ENCODE data around the gene FXYD5.

Gene FXYD5

DNA sequence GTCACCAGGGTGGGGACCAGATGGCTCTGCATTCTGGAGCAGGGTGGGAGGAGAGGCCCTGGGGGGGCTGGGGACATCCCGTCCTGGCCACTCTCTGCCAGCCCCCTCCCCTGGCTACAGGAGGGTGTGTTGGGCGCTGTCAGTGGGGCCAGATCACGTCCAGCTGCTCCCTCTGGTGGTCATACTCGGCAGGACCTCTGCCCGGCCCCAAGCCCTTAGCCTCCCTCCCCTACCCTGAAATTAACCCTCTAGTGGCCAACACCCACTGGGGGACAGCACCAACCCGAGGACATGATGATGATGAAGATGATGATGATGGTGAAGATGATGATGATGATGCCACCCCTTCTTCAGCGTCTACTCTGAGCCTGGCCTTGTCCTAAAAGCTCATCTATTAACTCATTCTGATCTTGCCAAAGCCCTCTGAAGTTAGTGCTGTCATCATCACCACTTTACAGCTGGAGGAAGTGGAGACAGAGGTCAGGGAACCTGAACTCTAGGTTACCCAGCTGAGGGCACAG is 19.1 kb upstream of the FXYD5 start:
- H3K4me1 ChIP-seq, result peaks cover 64% of the 10 kb centered on the region
- H3K4me2 ChIP-seq, result peak overlapping the region; percentile 28
- H4K20me1 ChIP-seq, result no peaks in the 10 kb centered on the region
- no peak overlapping the region for H3K9ac ChIP-seq
- no peak overlapping the region for H3K27ac ChIP-seq
- no peak overlapping the region for H3K4me3 ChIP-seq
- no peaks in the 10 kb centered on the region for H3K36me3 ChIP-seq
- H3K9me3 ChIP-seq, result no peaks in the 10 kb centered on the region
- TF ChIP-seq Cebpa-rat (IDR thresholded peaks at IDR 0.05), result no peak
- no peaks in the 10 kb centered on the region for H3K27me3 ChIP-seq

- H3K9ac ChIP-seq, result no peak overlapping the region
- no peak for TF ChIP-seq Cebpa-rat (IDR thresholded peaks at IDR 0.05)
- no peaks in the 10 kb centered on the region for H3K9me3 ChIP-seq
- no peaks in the 10 kb centered on the region for H3K36me3 ChIP-seq
- peak overlapping the region; percentile 28; the same call in 1 of the 2 replicates for H3K4me2 ChIP-seq
- no peaks in the 10 kb centered on the region for H3K27me3 ChIP-seq
- no peak overlapping the region for H3K27ac ChIP-seq
- peaks cover 66% of the 10 kb centered on the region for H3K4me1 ChIP-seq
- H3K4me3 ChIP-seq, result no peak overlapping the region
- H4K20me1 ChIP-seq, result no peaks in the 10 kb centered on the region
Measured at GRCh38 chr19:35136231-35136630, 18.3 kb upstream of the FXYD5 start.

GRCh38 chr19:35136977-35137702 is 17.4 kb upstream of the FXYD5 start:
- H4K20me1 ChIP-seq, result no peaks in the 10 kb centered on the region
- H3K27me3 ChIP-seq, result peaks cover 6% of the 10 kb centered on the region; the same call in 1 of the 2 replicates
- peak overlapping the region; percentile 8; the same call in 1 of the 2 replicates for H3K27ac ChIP-seq
- peak overlapping the region; percentile 62 for H3K4me2 ChIP-seq
- H3K4me3 ChIP-seq, result no peak overlapping the region
- no peaks in the 10 kb centered on the region for H3K36me3 ChIP-seq
- no peak overlapping the region for H3K9ac ChIP-seq
- H3K4me1 ChIP-seq, result peaks cover 69% of the 10 kb centered on the region
- no peak for TF ChIP-seq Cebpa-rat (IDR thresholded peaks at IDR 0.05)
- H3K9me3 ChIP-seq, result no peaks in the 10 kb centered on the region

GRCh38 chr19:35138305-35138892 is 16.1 kb upstream of the FXYD5 start, which contains the start of gene FXYD1:
FXYD1 (plus strand) TSS chr19:35138824; CDS start chr19:35140080, 1,256 bp downstream.
- H3K4me1 ChIP-seq, result peaks cover 78% of the 10 kb centered on the region
- no peak within 1 kb of the TSS for H3K4me3 ChIP-seq
- H3K4me2 ChIP-seq, result peak within 1 kb of the TSS; percentile 62

GRCh38 chr19:35140207-35140961 is 14.2 kb upstream of the FXYD5 start:
- peaks cover 94% of the 10 kb centered on the region for H3K4me1 ChIP-seq
- no peak overlapping the region for H3K4me3 ChIP-seq
- H3K4me2 ChIP-seq, result peak overlapping the region; percentile 59
- no peaks in the 10 kb centered on the region for H4K20me1 ChIP-seq
- TF ChIP-seq Cebpa-rat (IDR thresholded peaks at IDR 0.05), result no peak
- no peaks in the 10 kb centered on the region for H3K36me3 ChIP-seq
- peaks cover 11% of the 10 kb centered on the region; the same call in 1 of the 2 replicates for H3K27me3 ChIP-seq
- no peak overlapping the region for H3K27ac ChIP-seq
- no peaks in the 10 kb centered on the region for H3K9me3 ChIP-seq
- no peak overlapping the region for H3K9ac ChIP-seq

More at GRCh38 chr19:35138305-35138892, 16.1 kb upstream of the FXYD5 start, which contains the start of gene FXYD1:
- Histone ChIP-seq H3K9me3 (no peaks in the 10 kb centered on the region), H3K9ac (no peak within 1 kb of the TSS; the same call in 1 of the 2 replicates), H3K27me3 (peaks cover 11% of the 10 kb centered on the region; the same call in 1 of the 2 replicates), H3K27ac (peak within 1 kb of the TSS; percentile 58), H4K20me1 (no peaks in the 10 kb centered on the region), H3K36me3 (no peaks in the 10 kb centered on the region)
- no peak for TF ChIP-seq Cebpa-rat (IDR thresholded peaks at IDR 0.05)

DNA sequence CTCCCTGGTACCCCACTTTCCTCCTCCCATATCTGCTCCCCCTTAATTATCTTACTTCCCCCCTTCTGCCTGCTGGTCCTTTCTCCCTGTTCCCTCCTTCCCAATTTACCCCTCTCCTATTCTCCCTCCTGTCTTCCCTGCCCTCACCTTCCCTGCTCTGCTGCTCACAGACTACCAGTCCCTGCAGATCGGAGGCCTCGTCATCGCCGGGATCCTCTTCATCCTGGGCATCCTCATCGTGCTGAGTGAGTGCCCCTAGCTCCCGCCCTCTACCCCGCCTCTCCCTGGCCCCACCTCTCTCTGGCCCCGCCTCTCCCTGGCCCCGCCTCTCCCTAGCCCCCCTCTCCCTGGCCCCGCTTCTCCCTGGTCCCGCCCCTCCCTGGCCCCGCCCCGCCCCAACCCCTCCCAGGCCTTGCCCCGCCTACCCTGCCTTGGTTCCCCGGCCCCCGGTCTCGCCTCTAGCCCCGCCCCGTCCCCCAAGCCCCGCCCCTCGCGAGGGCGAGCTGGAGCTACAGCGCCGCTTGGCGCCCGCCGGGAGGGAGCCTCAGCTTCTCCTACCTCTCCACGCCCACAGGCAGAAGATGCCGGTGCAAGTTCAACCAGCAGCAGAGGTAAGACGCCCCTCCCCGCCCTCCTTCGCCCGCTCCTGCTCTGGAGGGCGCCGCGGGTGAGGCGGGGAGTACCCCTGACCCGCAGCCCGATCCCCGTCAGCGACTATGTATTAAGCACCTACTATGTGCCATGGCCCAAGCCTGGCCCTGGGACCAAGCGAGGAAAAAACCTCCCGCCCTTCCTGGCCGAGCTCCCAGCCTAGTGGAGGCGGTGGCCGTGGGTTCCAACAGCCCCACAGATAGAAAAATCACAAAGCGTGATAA is 13.3 kb upstream of the FXYD5 start:
- Histone ChIP-seq H3K4me2 (peak overlapping the region; percentile 98), H3K27ac (no peak overlapping the region), H3K36me3 (no peaks in the 10 kb centered on the region), H3K4me3 (peak overlapping the region; percentile 51; the same call in 1 of the 2 replicates), H3K4me1 (peaks cover 88% of the 10 kb centered on the region), H4K20me1 (no peaks in the 10 kb centered on the region), H3K9me3 (no peaks in the 10 kb centered on the region), H3K9ac (no peak overlapping the region), H3K27me3 (peaks cover 11% of the 10 kb centered on the region; the same call in 1 of the 2 replicates)
- TF ChIP-seq Cebpa-rat (IDR thresholded peaks at IDR 0.05), result no peak

DNA sequence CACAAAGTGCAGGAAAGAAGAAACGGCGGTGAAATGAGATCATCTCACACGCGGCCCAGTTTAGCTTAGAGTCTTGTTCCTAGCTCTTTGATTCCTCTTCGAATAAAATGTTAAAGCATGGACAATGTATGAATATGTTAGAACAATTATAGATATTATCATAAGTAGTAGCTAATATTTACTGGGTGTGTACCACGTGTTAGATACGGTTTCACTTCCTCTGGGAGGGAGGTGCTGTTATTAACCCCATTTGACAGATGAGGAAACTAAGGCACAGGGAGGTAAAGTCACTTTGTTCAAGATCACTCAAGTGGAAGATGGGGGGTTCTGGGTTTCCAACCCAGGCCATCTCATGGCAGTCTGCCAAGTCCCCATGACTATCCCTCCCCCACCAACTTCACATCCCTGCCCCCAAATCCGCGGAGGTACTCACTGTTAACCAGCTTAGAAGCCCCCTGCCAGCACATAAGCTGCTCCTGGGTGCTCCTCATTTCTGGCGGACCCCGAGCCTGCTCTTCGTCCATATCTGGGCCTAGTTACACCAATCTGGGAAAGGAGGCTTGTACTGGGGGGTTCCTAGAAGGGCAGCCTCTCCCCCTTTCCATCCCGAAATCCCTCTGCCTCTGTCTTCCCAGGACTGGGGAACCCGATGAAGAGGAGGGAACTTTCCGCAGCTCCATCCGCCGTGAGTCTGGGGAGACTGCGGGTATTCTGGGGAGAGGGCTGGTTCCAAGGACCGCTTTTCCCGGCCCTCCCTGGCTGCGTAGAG is 12.5 kb upstream of the FXYD5 start:
- Histone ChIP-seq H3K4me1 (peaks cover 82% of the 10 kb centered on the region), H3K4me2 (peak overlapping the region; percentile 98), H3K36me3 (no peaks in the 10 kb centered on the region), H3K27ac (no peak overlapping the region), H3K27me3 (peaks cover 11% of the 10 kb centered on the region; the same call in 1 of the 2 replicates), H3K9ac (peak overlapping the region; percentile 66), H3K4me3 (peak overlapping the region; percentile 65), H3K9me3 (no peaks in the 10 kb centered on the region), H4K20me1 (no peaks in the 10 kb centered on the region)
- no peak for TF ChIP-seq Cebpa-rat (IDR thresholded peaks at IDR 0.05)

GRCh38 chr19:35142606-35143230 is 11.8 kb upstream of the FXYD5 start:
- Histone ChIP-seq H4K20me1 (no peaks in the 10 kb centered on the region), H3K27me3 (peaks cover 11% of the 10 kb centered on the region; the same call in 1 of the 2 replicates), H3K4me2 (peak overlapping the region; percentile 98), H3K9ac (peak overlapping the region; percentile 66), H3K4me1 (peaks cover 78% of the 10 kb centered on the region), H3K4me3 (peak overlapping the region; percentile 65), H3K27ac (no peak overlapping the region), H3K9me3 (no peaks in the 10 kb centered on the region), H3K36me3 (no peaks in the 10 kb centered on the region)
- no peak for TF ChIP-seq Cebpa-rat (IDR thresholded peaks at IDR 0.05)
